Thyroid gland (tissue), 4 donors: ENCODE measurements around the gene DNAJC17.

ENCODE experiments used
- CTCF ChIP-seq, 6 experiments: fragments of 200-600 bp in 3 of 6; fragments of 450-650 bp in 3 of 6; sonication (generic) in 3 of 6; IDR thresholded peaks; one replicate each; pipeline ENCODE4 v1.5.1; 2016 to 2019; ENCODE audit warnings: antibody characterized with exemption in 6 of 6, mild to moderate bottlenecking in 2 of 6, inconsistent platforms in 1 of 6, moderate library complexity in 1 of 6
- POLR2A ChIP-seq, 2 donors: fragments of 450-650 bp; IDR thresholded peaks; one replicate each; pipeline ENCODE4 v1.6.1; 2017; ENCODE audit warnings: antibody characterized with exemption in 2 of 2, mild to moderate bottlenecking in 2 of 2, moderate library complexity in 1 of 2

GRCh38 chr15:40856746-40857145 is 49.5 kb upstream of the DNAJC17 start:
- TF ChIP-seq CTCF (IDR thresholded peaks at IDR 0.05): no peak
- TF ChIP-seq POLR2A (IDR thresholded peaks at IDR 0.05): no peak
